HAP-1 (cell line): ENCODE data around the gene SIK3.
A peak's percentile ranks its signal among the peaks of the same experiment; 100 is the strongest.
"Not testable (repeated sequence)": the region's sequence is repeated elsewhere in the genome, so short reads cannot be mapped to it uniquely, and the experiment has no call there.

ENCODE experiments used
- DNase-seq, 2 experiments: peaks; one replicate each; pipeline ENCODE4 v3.0.0-alpha.2; 2016 to 2020; ENCODE audit warnings: low spot score in 2 of 2
- H3K27me3 ChIP-seq: fragments of 250-450 bp; sonication (Bioruptor Pico); 2 replicates; pipeline ENCODE4 v1.5.1; 2020; ENCODE audit warnings: low read depth, mild to moderate bottlenecking, moderate library complexity
- H3K36me3 ChIP-seq: fragments of 250-450 bp; sonication (Bioruptor Pico); replicated peaks from 2 replicates; pipeline ENCODE4 v1.5.1; 2020; ENCODE audit warnings: mild to moderate bottlenecking
- H3K4me1 ChIP-seq: fragments of 250-450 bp; sonication (Bioruptor Pico); 2 replicates; pipeline ENCODE4 v1.5.1; 2020; ENCODE audit warnings: mild to moderate bottlenecking
- H3K4me3 ChIP-seq: fragments of 250-450 bp; sonication (Bioruptor Pico); 2 replicates; pipeline ENCODE4 v1.5.1; 2020; ENCODE audit warnings: mild to moderate bottlenecking, moderate library complexity
- H3K9me3 ChIP-seq: fragments of 250-450 bp; sonication (Bioruptor Pico); 2 replicates; pipeline ENCODE4 v1.5.1; 2020; ENCODE audit warnings: mild to moderate bottlenecking, moderate library complexity
- in situ Hi-C: fragments of 300-500 bp; cut with MboI; formaldehyde crosslinking; loops from 3 replicates; pipeline ENCODE4 v1.14.3; 2020; ENCODE audit warnings: low sequenced_read_pairs, inconsistent platforms, mixed read lengths

SIK3 gene

DNA sequence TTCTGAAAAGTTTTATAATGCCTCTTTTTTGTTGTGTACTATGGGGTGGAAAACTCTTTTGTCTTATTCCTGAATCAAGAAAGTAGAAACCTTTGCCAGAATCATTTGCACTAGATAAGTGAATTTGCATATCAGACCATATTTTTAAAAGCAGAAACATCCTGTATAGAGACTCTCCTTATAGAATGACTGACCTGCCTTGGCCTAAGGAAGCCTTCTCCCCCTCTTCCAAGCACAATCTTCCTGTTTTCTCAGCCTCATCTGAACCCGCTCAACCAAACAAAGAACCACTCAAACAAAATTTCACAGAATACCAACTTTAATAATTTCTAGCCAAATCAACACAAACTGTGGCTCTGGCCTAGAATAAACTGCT lies 60.3 kb downstream of the SIK3 start:
- H3K27me3 ChIP-seq: no peaks in the 10 kb centered on the region
- peaks cover 26% of the 10 kb centered on the region for H3K4me1 ChIP-seq
- H3K9me3 ChIP-seq: no peaks in the 10 kb centered on the region
- no peak overlapping the region for H3K4me3 ChIP-seq
- no peak for DNase-seq
- no peaks in the 10 kb centered on the region for H3K36me3 ChIP-seq
- in situ Hi-C loops: no loop called here

DNA sequence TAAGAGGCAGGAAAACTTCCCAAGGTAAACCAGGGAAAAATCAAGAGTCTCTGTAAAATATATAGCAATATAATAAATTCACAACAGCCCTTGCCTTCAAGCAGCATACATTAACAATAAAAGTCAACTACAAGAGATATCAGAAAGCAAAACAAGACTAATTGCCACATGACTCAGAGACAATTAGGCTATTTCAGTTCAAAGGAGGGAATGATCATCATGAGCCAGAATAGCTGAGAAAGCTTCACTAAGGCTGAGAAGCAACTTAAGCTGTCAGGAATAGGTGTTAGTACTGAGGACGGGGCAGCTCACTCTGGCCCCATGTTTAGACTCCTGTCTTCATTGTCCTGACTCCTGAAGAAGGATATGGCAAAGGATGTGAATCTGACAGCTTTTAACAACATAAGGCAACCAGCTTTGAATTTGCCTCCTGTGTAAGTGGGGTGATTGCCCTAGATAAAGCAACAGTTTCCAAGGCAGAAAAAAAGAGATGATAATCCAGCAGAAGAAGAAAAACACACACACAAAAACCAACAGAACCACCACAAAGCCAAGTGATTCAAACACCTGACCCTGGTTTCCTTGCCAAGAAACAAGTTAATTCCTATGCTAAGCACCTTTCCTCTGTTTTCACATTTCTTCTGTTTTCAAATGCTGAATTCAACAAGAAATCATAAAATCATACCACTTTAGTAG lies 60.8 kb downstream of the SIK3 start:
- Histone ChIP-seq H3K36me3 (no peaks in the 10 kb centered on the region), H3K4me3 (no peak overlapping the region), H3K27me3 (no peaks in the 10 kb centered on the region), H3K4me1 (peaks cover 21% of the 10 kb centered on the region), H3K9me3 (no peaks in the 10 kb centered on the region)
- peak in 1 of 2 experiments; percentile 34 for DNase-seq
- in situ Hi-C loops: no loop called here

GRCh38 chr11:117034901-117035300 lies 63.3 kb downstream of the SIK3 start:
- no peaks in the 10 kb centered on the region for H3K9me3 ChIP-seq
- peaks cover 10% of the 10 kb centered on the region for H3K4me1 ChIP-seq
- H3K4me3 ChIP-seq: no peak overlapping the region
- in situ Hi-C loops: no loop called here
- H3K36me3 ChIP-seq: no peaks in the 10 kb centered on the region
- no peak for DNase-seq
- H3K27me3 ChIP-seq: no peaks in the 10 kb centered on the region

DNA sequence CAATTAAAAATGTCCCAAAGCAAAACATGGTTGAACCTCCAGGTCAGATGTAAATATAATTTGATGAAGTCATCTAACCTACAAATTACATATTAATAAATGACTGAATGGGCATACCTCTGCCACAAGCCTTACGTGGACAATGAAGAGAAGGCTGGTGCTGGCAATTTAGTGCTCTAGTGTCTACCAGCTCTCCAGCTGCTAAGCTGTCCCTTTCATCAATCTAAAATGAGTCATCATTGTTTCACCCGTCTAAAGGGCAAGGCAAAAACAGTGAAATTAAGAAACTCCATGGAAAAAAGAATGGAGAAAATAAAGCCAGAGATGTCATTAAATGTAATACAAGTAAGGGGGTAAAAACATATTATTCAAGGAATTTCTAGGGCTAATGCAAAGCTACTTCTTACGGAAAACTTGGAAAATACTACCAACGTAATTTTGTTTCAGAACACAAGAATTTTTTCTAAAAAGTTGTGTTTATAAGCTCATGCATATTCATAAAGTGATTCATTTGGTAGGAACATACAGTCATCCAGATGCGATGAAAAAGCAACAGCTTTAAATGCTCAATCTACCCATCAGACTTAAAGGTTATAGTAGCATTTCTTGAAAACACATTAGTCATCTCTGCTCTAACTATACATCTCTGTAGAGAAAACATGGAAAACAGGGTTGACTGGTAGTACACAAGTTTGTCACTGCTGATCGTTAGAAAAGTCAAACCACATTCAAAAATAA lies 71.5 kb downstream of the SIK3 start:
- Histone ChIP-seq H3K27me3 (no peaks in the 10 kb centered on the region), H3K9me3 (no peaks in the 10 kb centered on the region), H3K36me3 (no peaks in the 10 kb centered on the region), H3K4me1 (no peaks in the 10 kb centered on the region), H3K4me3 (no peak overlapping the region)
- in situ Hi-C loops: no loop called here
- DNase-seq: no peak

DNA sequence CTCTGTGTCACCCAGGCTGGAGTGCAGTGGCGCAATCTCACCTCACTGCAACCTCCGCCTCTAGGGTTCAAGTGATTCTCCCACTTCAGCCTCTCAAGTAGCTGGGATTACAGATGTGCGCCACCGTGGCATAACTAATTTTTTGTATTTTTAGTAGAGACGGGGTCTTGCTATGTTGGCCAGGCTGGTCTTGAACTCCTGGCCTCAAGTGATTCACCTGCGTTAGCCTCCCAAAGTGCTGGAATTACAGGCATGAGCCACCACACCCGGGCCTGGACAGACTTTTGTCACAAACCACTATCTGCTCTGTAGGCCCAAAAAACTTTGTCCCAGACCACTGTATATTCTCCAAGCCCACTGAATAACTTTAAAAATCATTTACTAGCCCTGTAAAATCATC lies 74.5 kb downstream of the SIK3 start:
- DNase-seq, H3K4me3 ChIP-seq, H3K4me1 ChIP-seq, H3K27me3 ChIP-seq, H3K9me3 ChIP-seq, in situ Hi-C loops, H3K36me3 ChIP-seq: not testable (repeated sequence)

- no peaks in the 10 kb centered on the region for H3K36me3 ChIP-seq
- in situ Hi-C loops: no loop called here
- H3K9me3 ChIP-seq: no peaks in the 10 kb centered on the region
- H3K4me3 ChIP-seq: no peak overlapping the region
- no peaks in the 10 kb centered on the region for H3K4me1 ChIP-seq
- DNase-seq: no peak
- no peaks in the 10 kb centered on the region for H3K27me3 ChIP-seq
Observed at GRCh38 chr11:117023178-117023577, 75.0 kb downstream of the SIK3 start.

DNA sequence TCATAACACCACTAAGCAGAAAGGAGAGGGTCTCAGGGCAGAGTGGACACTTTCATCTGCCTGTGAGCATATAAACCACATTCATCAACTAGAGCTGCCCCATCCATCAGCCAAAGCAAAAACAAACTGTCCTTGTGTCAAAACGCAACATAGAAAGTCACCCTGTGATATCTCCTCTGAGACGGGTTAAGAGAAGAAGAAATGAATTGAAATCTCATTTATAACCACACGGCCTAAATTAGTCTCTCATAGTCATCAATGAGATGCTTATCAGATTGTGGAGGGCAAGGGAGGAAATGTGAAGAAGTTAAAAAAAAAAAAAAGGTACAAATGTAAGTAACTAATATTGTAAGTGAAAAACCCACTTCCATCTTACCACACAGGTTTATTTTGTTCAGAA lies 75.7 kb downstream of the SIK3 start:
- Histone ChIP-seq H3K27me3 (no peaks in the 10 kb centered on the region), H3K4me1 (no peaks in the 10 kb centered on the region), H3K4me3 (no peak overlapping the region), H3K36me3 (no peaks in the 10 kb centered on the region), H3K9me3 (no peaks in the 10 kb centered on the region)
- in situ Hi-C loops: no loop called here
- no peak for DNase-seq

- Histone ChIP-seq H3K4me3 (no peak overlapping the region), H3K27me3 (no peaks in the 10 kb centered on the region), H3K4me1 (no peaks in the 10 kb centered on the region), H3K9me3 (no peaks in the 10 kb centered on the region), H3K36me3 (no peaks in the 10 kb centered on the region)
- DNase-seq: no peak
- in situ Hi-C loops: no loop called here
Observed at GRCh38 chr11:117020869-117021564, 77.2 kb downstream of the SIK3 start.

DNA sequence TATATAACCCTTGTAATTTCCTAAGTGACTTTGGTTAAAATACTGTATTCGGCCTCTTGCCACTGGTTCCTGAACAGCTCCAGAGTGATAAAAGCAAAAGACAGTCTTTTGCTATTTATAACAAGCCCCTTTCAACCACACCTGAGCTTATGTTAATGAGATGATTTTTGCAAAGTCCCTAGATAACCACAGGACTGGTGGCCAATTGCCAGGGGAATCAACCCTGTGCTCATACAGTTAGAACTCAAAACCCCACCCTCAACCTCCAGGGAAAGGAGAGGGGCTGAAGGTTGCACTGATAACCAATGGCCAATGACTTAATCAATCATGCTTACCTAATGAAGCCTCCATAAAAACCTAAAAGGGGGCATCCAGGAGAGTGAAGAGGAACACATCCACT lies 77.9 kb downstream of the SIK3 start:
- no peak for DNase-seq
- in situ Hi-C loops: no loop called here
- H3K4me3 ChIP-seq: no peak overlapping the region
- no peaks in the 10 kb centered on the region for H3K4me1 ChIP-seq
- no peaks in the 10 kb centered on the region for H3K27me3 ChIP-seq
- no peaks in the 10 kb centered on the region for H3K36me3 ChIP-seq
- no peaks in the 10 kb centered on the region for H3K9me3 ChIP-seq

- no peak for DNase-seq
- Histone ChIP-seq H3K9me3 (no peaks in the 10 kb centered on the region), H3K36me3 (no peaks in the 10 kb centered on the region), H3K4me1 (no peaks in the 10 kb centered on the region), H3K4me3 (no peak overlapping the region), H3K27me3 (no peaks in the 10 kb centered on the region)
- in situ Hi-C loops: no loop called here
Observed at GRCh38 chr11:117019871-117020270, 78.4 kb downstream of the SIK3 start.

- H3K9me3 ChIP-seq: no peaks in the 10 kb centered on the region
- DNase-seq: no peak
- H3K36me3 ChIP-seq: no peaks in the 10 kb centered on the region
- no peaks in the 10 kb centered on the region for H3K4me1 ChIP-seq
- no peaks in the 10 kb centered on the region for H3K27me3 ChIP-seq
- no peak overlapping the region for H3K4me3 ChIP-seq
- in situ Hi-C loops: no loop called here
Observed at GRCh38 chr11:117017456-117017855, 80.8 kb downstream of the SIK3 start.

- no peaks in the 10 kb centered on the region for H3K27me3 ChIP-seq
- in situ Hi-C loops: no loop called here
- no peaks in the 10 kb centered on the region for H3K4me1 ChIP-seq
- H3K4me3 ChIP-seq: no peak overlapping the region
- no peaks in the 10 kb centered on the region for H3K36me3 ChIP-seq
- DNase-seq: no peak
- H3K9me3 ChIP-seq: no peaks in the 10 kb centered on the region
Observed at GRCh38 chr11:117016747-117017146, 81.5 kb downstream of the SIK3 start.

DNA sequence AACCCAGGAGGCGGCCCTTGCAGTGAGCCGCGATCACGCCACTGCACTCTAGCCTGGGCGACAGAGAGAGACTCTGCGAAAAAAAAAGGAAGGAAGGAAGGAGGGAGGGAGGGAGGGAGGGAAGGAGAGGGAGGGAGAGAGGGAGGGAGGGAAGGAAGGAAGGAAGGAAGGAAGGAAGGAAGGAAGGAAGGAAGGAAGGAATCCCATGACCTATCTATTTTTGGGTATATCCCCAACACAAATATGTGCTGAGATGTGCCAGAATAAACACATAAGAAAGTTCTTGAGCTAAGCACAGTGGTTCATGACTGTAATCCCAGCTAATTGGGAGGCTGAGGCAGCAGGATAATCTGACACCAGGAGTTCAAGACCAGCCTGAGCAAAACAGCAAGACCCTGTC lies 82.0 kb downstream of the SIK3 start:
- peaks cover 3% of the 10 kb centered on the region for H3K4me1 ChIP-seq
- no peaks in the 10 kb centered on the region for H3K9me3 ChIP-seq
- no peak for DNase-seq
- in situ Hi-C loops: no loop called here
- no peaks in the 10 kb centered on the region for H3K36me3 ChIP-seq
- no peak overlapping the region for H3K4me3 ChIP-seq
- H3K27me3 ChIP-seq: no peaks in the 10 kb centered on the region

GRCh38 chr11:117011541-117011898 lies 86.7 kb downstream of the SIK3 start:
- DNase-seq: no peak
- peaks cover 3% of the 10 kb centered on the region for H3K4me1 ChIP-seq
- H3K4me3 ChIP-seq: no peak overlapping the region
- H3K27me3 ChIP-seq: no peaks in the 10 kb centered on the region
- no peaks in the 10 kb centered on the region for H3K9me3 ChIP-seq
- H3K36me3 ChIP-seq: no peaks in the 10 kb centered on the region
- in situ Hi-C loops: no loop called here
